GM19043 (cell line): Measurements from ENCODE around the gene SCN3A.
A peak's percentile ranks its signal among the peaks of the same experiment; 100 is the strongest.

Source experiments
- ATAC-seq: cut with Tn5 transposase; IDR thresholded peaks from one replicate; pipeline ENCODE4 v1.9.1; 2021; ENCODE audit warnings: low read depth; ENCODE audit not compliant: unreplicated experiment

Gene SCN3A

GRCh38 chr2:165203689-165204559 lies at the start of gene SCN3A:
TSS of gene SCN3A (minus strand) at chr2:165204050. CDS start at chr2:165176394, 27,656 bp downstream.
- ATAC-seq, result peak; percentile 50

- ATAC-seq, result no peak
These were observed 49.3 kb upstream of the SCN3A start for GRCh38 chr2:165253178-165253577.

- no peak for ATAC-seq
These were observed 47.5 kb upstream of the SCN3A start for GRCh38 chr2:165251366-165251765.

GRCh38 chr2:165248238-165248637 lies 44.4 kb upstream of the SCN3A start:
- ATAC-seq, result no peak

GRCh38 chr2:165245081-165245793 lies 41.4 kb upstream of the SCN3A start:
- ATAC-seq, result no peak

DNA sequence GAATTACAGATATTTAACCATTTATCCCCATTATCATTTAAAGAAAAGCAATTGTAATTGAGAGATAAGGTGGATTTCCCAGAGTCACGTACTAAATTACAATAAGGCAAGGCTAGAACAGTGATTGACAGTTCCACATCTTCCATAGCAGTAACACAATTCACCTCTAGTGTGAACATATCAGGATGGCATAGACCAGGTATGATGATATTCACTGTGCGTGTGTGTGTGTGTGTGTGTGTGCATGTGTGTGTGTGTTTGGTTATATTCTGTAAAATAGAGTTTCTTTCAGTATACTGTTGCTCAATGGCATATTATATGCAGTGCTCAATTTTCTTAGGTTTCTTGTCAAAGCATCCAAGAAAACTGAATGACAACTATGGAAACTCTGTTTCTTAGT lies 37.1 kb upstream of the SCN3A start:
- ATAC-seq, result no peak

GRCh38 chr2:165239856-165240515 lies 36.1 kb upstream of the SCN3A start:
- no peak for ATAC-seq

GRCh38 chr2:165239230-165239629 lies 35.4 kb upstream of the SCN3A start, which contains the start of gene SCN2A:
TSS of gene SCN2A (plus strand) at chr2:165239414. CDS start at chr2:165295824, 56,410 bp downstream.
- ATAC-seq, result peak; percentile 66

- ATAC-seq, result no peak
These were observed 34.4 kb upstream of the SCN3A start for GRCh38 chr2:165238295-165238694.

DNA sequence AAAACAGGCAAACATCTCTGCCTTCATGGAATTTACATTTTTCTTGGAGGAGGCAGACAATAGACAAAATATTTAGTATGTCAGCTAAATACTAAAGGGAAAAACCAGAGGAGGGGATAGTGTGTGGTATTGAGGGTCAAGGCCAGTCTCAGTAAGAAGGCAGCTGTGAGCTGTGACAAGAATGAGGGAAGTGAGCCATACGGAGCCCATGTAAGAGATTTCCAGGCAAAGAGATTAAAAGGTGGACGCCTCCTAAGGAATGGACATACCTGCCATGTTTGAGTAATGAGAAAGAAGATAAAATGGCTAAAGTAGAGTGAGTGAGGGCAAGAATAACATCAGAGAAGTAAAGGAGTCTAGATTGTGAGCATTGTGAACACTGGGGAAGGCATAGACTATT lies 33.2 kb upstream of the SCN3A start:
- no peak for ATAC-seq

GRCh38 chr2:165227571-165227970 lies 23.7 kb upstream of the SCN3A start:
- no peak for ATAC-seq

GRCh38 chr2:165224941-165225340 lies 21.1 kb upstream of the SCN3A start:
- ATAC-seq, result no peak

DNA sequence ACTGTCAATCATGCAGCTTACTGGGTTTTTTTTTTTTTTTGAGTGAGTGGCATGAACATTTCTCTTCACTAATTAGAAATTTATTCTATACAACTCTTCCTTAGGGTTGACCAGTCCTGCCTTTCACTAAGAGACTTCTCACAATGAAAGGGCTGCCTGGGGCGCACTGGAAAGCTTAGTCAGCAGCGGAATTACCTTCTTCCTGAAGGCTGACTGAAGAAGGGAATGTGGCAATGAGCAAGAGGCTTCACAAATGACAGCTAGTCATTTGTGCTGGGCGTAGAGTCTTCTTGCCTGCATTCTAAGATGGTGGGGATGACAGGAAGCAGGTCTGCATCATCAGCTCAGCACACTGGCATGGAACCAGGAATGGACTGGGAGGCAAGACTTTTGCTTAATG lies 15.6 kb upstream of the SCN3A start:
- no peak for ATAC-seq

DNA sequence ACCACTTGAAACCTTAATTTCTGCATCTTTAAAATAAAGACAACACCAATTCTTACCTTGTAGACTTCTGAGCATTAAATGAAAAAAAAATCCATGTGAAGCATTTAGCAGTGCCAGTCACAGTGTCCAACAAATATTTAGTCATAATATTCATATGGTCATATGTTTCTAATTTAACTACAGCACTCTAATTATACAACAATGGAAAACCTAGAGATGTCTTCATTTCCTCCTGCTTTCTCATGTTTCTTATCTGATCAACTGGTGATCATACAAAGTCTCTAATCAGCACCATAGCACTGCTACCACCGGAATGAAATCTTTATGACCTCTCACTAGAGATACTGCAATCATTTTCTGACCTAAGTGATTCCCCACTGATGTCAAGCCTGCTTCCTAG lies 10.2 kb upstream of the SCN3A start:
- ATAC-seq, result no peak

- no peak for ATAC-seq
These were observed 4.2 kb upstream of the SCN3A start for GRCh38 chr2:165208094-165208493.

DNA sequence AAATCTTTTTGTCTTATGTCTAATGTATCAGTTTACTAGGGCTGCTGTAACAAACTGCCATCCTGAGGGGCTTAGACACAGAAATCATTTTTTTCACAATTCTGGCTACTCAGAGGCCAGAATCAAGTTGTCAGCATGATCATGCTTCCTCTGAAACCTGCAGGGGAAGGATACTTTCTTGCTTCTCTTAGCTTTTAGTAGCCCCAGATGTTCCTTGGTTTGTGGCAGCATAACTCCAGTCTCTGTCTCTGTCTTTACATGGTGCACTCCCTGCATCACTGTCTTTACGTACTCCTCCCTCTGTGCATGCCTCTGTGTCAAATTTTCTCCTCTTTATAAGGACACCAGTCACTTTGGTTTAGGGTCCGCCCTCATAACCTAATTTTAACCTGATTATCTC lies 2.0 kb upstream of the SCN3A start:
- ATAC-seq, result no peak

- no peak for ATAC-seq
These were observed 1.6 kb downstream of the SCN3A start for GRCh38 chr2:165202239-165202638.

GRCh38 chr2:165198181-165198580 lies 5.7 kb downstream of the SCN3A start:
- no peak for ATAC-seq

GRCh38 chr2:165197346-165197745 lies 6.5 kb downstream of the SCN3A start:
- ATAC-seq, result no peak

- ATAC-seq, result no peak
These were observed 7.4 kb downstream of the SCN3A start for GRCh38 chr2:165196411-165196810.

DNA sequence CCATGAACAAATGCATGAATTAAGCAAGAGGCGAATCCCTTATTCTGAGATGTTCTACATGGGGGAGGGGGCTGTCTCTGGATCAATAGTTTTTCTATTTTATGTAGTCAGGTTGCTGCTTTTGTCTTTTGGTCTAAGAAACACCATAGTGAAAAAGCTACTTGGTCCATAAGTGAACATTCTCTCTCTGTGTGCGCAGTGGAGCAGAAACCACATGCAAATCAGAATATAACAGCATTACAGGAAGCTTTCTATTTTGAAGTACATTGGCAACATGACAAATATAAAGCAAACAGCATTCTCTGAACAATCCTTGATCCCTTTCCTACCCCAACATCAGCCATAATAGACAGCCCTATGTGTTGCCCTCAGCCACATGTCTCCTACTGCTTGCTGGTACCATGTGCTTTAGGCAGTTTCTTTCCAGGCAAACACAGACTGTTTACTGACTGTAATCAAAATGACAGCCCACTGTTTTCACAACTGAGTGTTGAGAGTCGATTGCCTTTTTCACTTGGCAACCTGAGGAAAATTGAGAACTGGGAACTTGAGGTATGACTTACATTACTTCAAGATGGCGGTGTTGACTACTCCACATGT lies 10.6 kb downstream of the SCN3A start:
- peak; percentile 95 for ATAC-seq
